ENCODE data around the gene APIP. TPM values are rescaled to one million over a fixed set of nuclear protein-coding genes. Genes with fewer than 3 reads are reported as not detected.

APIP gene
- total and polyA plus RNA-seq, 2 of the 8 experiments (the other 6 are each of a cell fraction or from before 2014, with no cell fraction given): 10.4 to 25.7 TPM

GRCh38 chr11:34866375-34866774, 49.8 kb downstream of the APIP start (continued):
- TF ChIP-seq CHD7 (IDR thresholded peaks at IDR 0.05; ENCODE audit: insufficient replicate concordance, low read length) (no peak), MAFK (IDR thresholded peaks at IDR 0.05; ENCODE audit: low read depth, low read length) (no peak), EP300 (IDR thresholded peaks at IDR 0.05; ENCODE audit: borderline replicate concordance in 1 of 2, low read depth in 2 of 2, low read length in 2 of 2) (no peak), RFX5 (IDR thresholded peaks at IDR 0.05; ENCODE audit: borderline replicate concordance, low read depth, low read length) (no peak), SP2 (IDR thresholded peaks at IDR 0.05; ENCODE audit: low read length) (no peak), CTBP2 (IDR thresholded peaks at IDR 0.05; ENCODE audit: borderline replicate concordance, insufficient read depth, insufficient read length, low read length) (no peak), CBX5 (IDR thresholded peaks at IDR 0.05; ENCODE audit: low read depth, low read length) (no peak), ATF2 (IDR thresholded peaks at IDR 0.05; ENCODE audit: low read length) (no peak), EZH2 (IDR thresholded peaks at IDR 0.05; ENCODE audit: low read depth, low read length, severe bottlenecking) (no peak), TBP (IDR thresholded peaks at IDR 0.05; ENCODE audit: low read depth, low read length) (no peak)
